ENCODE data around the gene OTOP1.
A peak's percentile ranks its signal among the peaks of the same experiment; 100 is the strongest.
"Not testable (repeated sequence)": the region's sequence is repeated elsewhere in the genome, so short reads cannot be mapped to it uniquely, and the experiment has no call there.

The OTOP1 gene

DNA sequence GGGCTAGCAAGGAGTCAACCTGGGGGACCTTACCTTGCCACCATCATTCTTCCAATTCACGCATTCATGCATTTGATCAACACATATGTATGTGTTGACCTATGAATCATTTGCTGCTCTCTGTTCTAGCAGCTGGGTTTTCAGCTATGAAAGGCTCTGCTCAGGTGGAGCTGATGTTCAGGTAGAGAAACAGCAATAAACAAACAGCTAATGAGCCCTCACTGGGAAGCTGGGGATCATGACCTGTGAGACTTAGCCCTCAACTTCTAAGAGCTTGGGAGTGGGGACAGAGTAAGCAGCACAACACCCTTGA is 1.6 kb upstream of the OTOP1 start:
- FAIRE-seq (no peak), DNase-seq (ENCODE audit: low spot score) (no peak)

DNA sequence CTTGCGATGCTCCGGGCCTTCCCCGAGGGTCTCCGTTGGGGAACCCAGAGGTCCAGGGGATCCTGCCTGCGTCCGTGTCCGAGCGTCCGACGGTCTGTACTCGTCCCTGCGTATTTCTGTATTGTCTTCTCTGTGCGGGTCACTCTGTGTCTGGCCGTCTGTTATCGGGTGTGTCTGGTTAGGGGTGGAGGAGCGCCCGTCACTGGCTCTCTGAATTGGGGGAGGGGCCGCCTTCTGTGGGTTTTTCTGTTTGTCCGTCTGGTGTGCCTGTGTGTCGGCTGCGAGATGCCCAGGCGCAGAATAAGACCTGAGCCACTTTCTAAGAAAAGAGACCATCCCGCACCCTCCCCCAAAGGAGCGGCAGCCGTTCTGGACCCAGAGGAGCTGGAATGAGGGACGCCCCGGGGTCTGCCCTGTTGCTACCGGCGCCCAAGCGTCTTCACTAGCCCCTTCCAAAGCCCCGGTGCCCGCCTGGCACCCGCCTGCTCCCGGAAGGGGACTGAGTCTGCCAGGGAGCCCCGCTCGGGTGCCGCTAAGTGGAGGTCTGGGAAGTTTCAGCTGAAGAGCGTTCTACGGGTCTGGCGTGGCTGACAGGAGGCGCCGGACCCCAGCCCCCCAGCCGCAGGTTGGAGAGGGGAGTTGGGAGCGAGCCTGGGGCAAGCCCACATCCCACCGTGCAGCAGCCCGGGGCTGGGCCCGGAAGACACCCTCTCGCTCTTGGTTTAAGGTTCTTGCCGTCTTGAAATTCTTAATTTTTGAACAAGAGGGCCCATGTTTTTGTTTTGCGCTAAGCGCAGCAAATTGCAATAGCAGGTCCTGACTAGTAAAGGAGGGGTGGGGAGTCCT is 1.0 kb upstream of the OTOP1 start:
- no peak for FAIRE-seq
- no peak for DNase-seq (ENCODE audit: low spot score)

DNA sequence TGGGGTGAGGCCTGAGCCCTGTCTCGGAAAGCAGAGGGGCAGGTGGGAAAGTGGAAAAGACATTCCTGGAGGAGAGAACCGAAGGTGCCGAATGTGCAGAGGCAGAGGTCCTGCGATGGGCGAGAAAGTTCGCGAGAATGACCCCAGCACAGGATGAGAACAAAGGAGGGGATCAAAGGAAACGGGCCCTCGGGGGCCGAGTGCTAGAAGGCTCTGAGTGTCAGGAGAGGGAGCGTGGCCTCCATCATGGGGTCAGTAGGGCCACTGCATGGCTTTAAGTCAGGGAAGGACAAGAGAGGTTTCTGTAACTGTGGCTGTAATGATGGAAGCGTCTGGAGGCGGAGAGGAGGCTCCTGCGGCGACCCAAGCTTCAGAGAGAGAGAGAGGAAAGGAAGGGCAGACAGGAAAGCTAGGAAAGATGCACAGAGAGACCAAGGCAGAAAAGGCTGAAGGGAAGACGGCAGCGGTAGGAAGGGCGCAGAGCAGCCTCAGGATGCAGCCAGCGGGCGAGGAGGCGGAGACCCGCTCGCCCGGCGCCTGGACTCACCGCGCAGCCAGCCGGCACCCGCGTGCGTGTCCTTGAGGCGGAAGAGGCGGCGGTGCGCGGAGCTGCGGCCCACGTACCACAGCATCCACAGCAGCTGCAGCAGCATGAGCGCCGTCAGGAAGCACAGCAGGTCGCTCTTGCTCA is 669 bp downstream of the OTOP1 start:
- FAIRE-seq (peak; percentile 97), DNase-seq (ENCODE audit: low spot score) (no peak)

DNA sequence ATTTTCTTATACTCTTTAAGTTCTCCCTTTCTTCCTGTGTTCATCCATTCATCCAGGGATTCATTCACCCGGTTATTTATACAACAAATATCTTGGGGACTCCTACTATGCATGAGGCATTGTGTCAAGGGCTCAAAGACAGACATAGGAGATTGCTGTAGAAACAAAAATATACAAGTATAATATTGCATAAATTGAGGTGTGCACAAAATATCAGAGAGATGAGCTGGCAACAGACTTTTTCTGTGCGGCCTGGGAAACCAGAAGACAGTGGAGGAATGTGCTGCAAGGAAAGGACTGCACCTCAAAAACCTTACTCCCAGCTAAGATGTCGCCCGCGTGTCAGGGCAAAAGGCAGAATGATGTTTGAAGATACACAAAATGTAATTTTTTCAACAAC is 9.6 kb downstream of the OTOP1 start:
- DNase-seq (ENCODE audit: low spot score) (no peak), FAIRE-seq (no peak)

DNA sequence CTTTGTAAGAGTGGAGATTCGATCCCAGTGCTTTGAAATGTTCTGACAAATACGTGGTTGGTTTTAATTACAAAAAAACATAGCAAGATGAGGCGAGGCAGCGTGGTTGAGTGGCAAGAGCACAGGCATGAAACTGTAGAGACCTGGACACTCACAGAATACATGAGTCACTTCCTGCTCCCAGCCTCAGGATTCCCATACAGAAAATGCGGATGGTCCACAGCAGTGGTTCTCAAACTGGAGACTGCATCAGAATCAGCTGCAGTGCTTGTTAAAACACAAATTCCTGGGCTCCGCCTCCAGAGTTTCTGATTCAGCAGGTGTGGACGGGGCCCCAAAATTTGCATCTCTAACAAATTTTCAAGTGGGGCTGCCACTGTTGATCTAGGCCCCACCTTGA is 10.1 kb downstream of the OTOP1 start:
- peak; percentile 58 for FAIRE-seq
- DNase-seq (ENCODE audit: low spot score) = peak; percentile 42

DNA sequence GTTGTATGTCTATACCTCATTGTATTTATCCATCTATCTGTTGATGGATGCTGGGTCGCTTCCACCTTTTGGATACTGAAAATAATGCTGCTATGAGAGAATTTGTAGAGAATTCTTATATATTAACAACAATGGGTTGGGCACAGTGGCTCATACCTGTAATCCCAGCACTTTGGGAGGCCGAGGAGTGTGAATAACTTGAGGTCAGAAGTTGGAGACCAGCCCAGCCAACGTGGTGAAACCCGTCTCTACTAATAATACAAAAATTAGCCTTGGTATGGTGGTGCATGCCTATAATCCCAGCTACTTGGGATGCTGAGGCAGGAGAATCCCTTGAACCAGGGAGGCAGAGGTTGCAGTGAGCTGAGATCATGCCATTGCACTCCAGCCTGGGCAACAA is 13.1 kb downstream of the OTOP1 start:
- DNase-seq (ENCODE audit: low spot score); FAIRE-seq: not testable (repeated sequence)

DNA sequence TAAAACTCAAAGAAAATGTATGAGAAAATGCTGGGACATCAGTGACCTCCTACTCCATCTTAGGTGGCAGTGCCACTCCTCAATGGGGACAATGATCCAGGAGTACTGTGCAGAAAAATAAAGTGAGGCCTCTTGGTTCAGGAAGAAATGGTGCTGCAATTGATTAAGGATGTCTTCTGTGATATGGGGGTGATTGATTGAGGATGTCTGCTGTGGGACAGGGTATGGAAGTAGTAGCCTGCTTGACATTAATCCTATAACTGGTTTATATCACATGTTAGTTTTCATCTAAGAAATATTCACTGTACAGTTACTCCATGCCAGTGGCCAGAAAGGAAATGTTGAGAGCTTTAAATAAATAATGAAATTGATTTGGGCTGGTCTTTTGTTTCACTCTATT is 20.5 kb downstream of the OTOP1 start:
- FAIRE-seq (no peak), DNase-seq (ENCODE audit: low spot score) (no peak)

DNA sequence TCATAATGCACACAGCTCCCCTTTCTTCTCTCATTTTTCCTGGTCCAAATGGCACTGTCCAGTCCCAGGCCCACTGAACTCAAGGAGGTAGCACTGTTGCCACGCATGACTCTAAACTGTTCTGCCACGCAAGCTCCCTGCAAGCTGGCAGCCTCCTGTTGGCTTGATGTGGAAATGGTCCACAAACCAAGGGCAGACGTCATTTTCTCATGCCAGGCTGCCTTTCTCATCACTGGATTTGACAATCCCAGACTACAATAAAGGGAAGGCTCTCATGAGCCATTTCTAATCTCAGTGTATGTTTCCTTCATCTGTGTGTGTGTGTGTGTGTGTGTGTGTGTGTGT is 22.4 kb downstream of the OTOP1 start:
- no peak for FAIRE-seq

DNA sequence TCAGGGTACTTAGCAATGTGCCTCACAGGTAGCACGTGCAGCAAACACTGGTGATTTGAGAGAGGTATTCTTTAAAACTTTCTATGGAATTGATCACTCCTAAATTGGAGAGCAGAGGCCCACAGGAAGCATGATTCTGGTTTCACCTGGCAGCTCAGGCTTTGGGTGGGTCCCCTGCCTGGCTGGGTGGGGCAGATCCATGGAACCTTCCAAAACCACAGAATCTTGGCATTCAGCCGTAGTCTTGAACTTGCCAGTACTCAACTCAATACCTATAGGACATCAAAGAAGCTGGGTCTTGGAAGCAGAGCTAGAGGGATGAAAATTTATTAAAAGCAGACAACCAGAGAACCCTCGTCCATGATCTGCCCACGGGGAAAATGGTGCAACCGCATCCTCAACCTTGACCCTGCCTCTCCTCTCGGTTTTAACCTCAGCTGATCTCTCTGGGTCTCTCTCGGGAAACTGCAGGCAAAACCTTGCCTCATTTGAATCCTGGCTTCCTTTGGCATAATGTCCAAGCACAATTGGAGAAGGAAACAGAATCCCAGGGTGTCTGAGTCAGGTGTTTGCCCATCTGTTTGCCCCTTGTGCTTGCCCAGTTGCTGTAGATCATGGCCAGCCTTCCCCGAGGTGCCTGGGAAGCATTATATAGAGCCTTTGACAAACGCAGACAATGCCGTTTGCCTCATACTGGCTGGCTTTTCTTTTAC is 22.9 kb downstream of the OTOP1 start:
- DNase-seq (ENCODE audit: low spot score) (no peak), FAIRE-seq (no peak)

More for the DNA sequence above, 22.4 kb downstream of the OTOP1 start:
- DNase-seq (ENCODE audit: low spot score) = no peak

DNA sequence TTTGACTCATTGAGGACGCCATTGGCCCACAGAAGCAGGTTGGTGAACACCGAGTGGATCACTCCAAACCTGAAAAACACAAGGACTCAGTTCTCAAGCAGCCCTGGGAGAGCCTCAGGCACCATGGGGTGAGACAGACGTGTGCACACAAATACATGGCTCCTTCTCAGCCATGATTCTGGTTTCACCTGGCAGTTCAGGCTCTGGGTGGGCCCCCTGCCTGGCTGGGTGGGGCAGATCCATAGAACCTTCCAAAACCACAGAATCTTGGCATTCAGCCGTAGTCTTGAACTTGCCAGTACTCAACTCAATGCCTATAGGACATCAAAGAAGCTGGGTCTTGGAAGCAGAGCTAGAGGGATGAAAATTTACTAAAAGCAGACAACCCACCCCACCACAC is 24.2 kb downstream of the OTOP1 start:
- FAIRE-seq (no peak), DNase-seq (ENCODE audit: low spot score) (no peak)

DNA sequence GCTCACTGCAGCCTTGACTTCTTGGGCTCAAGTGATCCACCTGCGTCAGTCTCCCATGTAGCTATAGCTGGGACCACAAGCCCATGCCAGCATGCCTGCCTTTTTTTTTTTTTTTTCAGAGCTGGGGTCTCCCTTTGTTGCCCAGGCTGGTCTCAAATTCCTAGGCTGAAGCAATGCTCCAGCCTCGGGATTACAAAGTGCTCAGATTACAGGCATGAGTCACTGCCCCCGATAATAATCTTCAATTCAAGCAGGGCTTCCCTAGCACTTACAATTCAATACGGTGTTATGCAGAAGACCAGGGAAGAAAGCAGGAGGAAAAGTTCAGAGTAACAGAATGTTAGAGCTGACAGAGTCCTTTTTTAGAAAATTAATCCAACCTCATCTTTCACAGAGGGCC is 26.1 kb downstream of the OTOP1 start:
- no peak for DNase-seq (ENCODE audit: low spot score)
- FAIRE-seq = no peak

DNA sequence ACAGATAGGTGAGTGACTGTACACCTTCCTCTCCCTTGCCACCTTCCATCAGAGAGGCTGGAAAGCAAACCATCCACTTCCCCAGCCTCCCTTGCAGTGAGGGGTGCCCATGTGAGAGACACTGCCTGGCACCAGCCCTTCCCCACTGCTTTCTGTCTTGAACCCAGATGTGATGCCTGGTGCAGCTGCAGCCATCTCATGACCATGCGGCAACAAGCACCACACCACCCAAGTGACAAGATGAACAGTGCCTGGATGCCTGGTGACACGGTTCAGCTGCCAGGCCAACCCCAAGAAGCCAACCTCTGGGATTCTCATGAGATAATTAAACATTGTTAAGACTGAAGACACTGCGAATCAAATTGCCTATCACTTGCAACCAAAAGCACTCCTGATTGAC is 31.4 kb downstream of the OTOP1 start:
- FAIRE-seq (no peak), DNase-seq (ENCODE audit: low spot score) (no peak)

DNA sequence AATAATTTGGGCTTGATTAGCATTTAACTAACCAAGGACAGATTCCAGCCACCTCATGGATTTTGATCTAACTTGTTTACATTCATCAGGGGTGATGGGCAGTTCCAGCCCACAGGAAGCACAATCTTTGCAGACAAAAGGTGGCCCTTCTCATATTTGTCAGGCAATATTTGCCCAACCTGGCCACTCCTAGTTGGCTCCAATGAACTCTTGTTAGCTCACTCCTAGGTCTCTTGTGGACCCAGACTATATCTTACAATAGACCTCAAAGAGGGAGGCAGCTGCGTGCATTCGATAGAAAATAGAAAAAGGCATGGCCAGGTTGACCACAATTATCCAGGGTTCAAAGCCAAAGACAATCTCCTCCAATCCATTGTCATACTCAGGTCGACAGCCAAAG is 38.2 kb downstream of the OTOP1 start:
- DNase-seq (ENCODE audit: low spot score) = not testable (repeated sequence)
- peak; percentile 35 for FAIRE-seq

DNA sequence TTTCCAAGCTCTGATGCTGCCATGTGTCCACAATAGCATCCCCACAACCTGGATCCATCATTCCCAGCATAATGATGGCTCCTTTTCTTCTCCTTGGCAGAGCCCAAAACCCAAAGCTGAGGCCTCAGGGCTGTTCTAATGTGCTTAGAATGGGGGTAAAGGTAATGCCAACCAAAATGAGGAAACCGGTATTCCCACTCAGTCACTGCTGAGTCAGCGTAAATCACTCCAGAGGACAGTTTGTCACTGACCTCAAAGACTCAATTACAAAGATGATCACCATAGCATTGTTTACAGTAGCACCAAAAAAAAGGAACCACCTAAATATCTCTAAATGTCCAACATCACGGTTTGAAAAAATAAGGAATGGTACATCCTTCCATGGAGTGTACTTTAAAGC is 41.2 kb downstream of the OTOP1 start:
- DNase-seq (ENCODE audit: low spot score) = no peak
- FAIRE-seq = no peak

DNA sequence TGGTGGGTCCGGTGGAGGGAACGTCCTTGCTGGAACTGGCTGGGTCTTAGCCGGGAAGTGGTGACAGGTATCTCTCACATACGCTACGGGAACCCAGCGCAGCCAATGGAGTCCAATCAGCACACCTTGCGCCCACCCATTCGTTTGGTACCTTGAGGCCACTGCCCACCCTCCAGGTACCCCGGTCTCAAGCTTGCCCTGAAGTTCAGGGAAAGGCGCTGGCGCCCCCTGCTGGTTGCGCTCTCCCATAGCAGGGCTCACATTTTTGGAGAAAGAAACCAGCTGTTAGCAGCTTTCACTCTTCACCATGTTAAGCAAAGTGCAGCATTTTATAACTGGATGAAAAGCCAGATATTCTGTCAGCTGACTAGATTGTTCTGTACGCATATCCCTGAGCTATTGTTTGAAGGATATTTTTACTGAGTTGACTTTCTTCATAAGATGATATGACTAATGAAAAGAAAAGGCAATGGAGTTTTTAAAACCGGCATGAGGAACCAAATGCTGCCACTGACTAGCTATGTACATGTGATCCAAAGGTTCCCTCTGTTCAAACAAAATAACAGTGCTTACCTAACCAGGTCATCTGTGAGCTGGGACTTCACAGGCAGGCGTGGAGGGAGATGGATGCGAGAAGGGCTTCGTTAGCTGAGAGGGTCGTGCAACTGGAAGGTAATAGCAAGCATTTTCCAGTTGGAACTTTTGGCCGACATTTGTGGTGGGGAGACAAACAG is 43.7 kb downstream of the OTOP1 start:
- DNase-seq (ENCODE audit: low spot score) (peak; percentile 32), FAIRE-seq (no peak)

DNA sequence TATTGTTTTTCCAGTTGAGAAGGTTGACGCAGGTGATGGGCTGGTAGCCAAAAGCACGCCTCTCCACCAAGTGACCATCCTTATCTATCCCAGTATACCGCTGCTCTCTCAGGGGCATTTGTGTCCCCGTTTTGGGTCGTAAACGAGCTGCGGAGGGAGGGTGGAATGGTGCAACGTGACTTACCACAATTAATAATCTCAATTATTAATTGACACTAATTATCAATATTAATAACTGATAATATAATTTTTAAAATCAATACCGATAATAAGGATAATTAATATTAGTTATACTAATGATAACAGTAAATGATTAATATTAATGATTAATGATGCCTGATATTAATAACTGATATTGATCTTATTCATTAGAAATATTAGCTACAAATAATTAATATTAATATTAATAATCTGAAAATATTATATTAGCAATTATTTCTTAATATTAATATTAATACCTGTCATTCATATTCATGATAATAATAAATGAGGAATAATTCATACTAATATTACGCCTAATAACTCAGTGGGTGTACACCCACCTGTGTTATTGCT is 56.1 kb downstream of the OTOP1 start:
- DNase-seq (ENCODE audit: low spot score) (no peak), FAIRE-seq (no peak)

DNA sequence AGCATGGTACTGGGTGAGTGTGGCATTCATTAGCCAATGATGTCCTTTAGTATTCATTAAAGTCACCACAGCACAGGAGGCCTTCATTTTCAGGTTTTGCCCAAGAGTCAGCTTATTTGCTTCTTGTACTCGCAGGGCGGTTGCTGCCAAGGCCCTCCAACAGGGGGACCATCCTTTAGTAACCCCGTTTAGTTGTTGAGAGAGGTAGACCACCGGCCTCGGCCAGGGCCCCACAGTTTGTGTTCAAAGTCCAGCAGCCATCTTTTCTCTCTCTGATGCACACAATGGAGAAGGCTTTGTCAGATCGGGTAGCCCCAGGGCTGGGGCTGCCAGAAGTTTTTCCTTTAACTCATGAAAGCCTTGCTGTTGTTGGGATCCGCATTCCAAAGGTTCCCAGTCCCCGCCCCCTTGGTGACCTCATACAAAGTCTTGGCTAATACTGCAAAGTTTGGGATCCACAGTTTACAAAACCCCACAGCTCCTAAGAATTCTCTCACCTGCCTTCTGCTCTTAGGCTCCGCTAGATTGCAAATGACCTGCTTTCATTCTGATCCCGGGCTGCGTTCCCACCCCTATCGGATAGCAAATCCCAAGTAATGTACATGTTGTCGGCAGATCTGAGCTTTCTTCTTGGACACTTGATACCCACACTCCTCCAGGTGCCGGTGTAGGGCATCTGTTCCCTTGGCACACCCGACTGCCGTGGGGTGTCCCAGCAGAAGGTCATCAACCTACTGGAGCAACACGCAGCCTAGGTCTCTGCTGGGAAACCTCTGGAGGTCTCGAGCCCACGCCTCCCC is 58.5 kb downstream of the OTOP1 start:
- not testable (repeated sequence) for DNase-seq (ENCODE audit: low spot score); FAIRE-seq

DNA sequence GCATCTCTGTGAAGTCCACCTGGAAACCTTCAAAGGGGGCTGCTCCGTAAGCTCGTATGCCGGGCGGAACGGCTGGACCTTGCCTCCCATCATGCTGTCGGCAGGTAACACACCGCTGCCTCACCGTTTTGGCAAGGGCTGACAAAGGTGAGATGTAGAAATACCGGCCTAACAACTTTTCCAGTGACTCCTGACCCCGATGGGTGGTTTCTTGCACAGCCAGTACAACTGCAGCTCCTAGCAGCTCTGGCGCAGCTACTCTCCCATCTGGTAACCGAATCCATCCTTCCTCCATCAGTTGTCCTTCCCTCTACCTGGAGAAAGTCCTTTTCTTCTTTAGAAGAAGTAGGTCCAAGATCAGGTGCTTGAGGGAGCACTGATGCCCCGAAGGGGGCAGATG is 59.7 kb downstream of the OTOP1 start:
- DNase-seq (ENCODE audit: low spot score); FAIRE-seq: not testable (repeated sequence)

DNA sequence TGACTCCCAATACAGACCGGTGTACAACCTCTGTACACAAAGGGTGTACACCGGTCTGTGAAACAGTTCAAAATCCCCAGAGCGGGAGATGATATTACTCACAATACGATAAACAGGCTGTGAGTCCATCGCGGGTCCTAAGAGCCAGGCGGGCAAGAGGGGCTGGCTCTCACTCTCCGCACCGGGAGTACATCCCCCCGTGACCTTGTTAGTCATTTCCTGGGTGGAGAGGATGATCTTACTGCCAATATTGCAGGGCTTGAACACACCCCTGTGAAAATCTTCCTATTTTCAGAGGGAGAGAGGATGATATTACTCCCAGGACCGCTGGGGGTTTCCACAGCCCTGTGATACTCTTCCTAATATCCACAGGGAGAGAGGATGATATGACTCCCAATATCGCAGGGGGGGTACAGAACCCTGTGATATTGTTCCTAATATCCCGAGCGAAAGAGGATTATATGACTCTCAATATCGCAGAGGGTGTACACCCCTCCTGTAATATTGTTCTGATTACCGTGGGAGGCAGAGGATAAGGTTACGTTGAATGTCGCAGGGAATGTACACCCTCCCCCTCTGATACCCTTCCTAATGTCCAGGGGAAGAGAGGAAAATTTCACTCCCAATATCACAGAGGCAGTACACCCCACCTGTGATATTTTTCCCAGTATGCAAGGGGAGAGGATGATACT is 60.9 kb downstream of the OTOP1 start:
- DNase-seq (ENCODE audit: low spot score) = peak; percentile 16
- not testable (repeated sequence) for FAIRE-seq

All from urothelium cell line (cell line).